Mammary epithelial cell (primary cell): Measurements from ENCODE around the gene SGSM2.

ENCODE experiments used
- EZH2 ChIP-seq: IDR thresholded peaks from 2 replicates; pipeline ENCODE4 v1.6.1; 2012; ENCODE audit warnings: low read length, inconsistent platforms, borderline replicate concordance
- TF ChIP-seq, protein P1 (sequence below), 2 donors: IDR thresholded peaks in 1 of 2; conservative IDR thresholded peaks in 1 of 2; 2 replicates each; pipeline ENCODE4 v1.5.1; 2011 to 2012; ENCODE audit warnings: inconsistent platforms in 2 of 2, low read length in 2 of 2, mild to moderate bottlenecking in 2 of 2, control low read depth in 1 of 2, low read depth in 1 of 2; ENCODE audit not compliant: insufficient read depth in 1 of 2; ENCODE audit errors: extremely low read depth in 1 of 2

DNA sequence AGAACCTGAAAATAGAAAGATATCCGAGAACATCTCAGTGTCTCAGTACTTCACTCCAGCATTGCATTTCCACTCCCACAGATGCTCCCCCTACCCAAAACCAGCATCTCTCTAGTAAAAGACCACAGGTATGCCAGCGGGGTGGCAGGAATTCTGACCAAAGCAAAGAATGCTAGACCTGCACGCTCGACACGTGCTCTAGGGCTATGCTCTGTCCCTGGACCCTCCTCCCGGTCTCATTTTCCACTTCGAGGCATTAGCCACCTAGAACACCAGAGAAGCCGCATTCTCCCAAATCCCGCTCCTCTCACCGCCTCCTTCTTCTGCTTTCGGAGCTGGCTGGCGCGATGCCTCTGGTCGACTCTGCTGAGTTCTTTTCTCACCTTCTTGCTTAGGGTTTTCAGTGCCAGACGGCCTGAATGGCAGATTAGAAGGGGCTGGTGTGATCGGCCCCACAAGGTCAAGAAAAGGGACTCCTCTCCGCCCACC lies 1.5 kb upstream of the SGSM2 start:
- TF ChIP-seq, protein P1, sequence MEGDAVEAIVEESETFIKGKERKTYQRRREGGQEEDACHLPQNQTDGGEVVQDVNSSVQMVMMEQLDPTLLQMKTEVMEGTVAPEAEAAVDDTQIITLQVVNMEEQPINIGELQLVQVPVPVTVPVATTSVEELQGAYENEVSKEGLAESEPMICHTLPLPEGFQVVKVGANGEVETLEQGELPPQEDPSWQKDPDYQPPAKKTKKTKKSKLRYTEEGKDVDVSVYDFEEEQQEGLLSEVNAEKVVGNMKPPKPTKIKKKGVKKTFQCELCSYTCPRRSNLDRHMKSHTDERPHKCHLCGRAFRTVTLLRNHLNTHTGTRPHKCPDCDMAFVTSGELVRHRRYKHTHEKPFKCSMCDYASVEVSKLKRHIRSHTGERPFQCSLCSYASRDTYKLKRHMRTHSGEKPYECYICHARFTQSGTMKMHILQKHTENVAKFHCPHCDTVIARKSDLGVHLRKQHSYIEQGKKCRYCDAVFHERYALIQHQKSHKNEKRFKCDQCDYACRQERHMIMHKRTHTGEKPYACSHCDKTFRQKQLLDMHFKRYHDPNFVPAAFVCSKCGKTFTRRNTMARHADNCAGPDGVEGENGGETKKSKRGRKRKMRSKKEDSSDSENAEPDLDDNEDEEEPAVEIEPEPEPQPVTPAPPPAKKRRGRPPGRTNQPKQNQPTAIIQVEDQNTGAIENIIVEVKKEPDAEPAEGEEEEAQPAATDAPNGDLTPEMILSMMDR (conservative IDR thresholded peaks at IDR 0.05 in 1 of 2, IDR thresholded peaks at IDR 0.05 in 1 of 2; ENCODE audit: extremely low read depth in 1 of 2, insufficient read depth in 1 of 2, low read depth in 1 of 2, low read length in 2 of 2): no peak
- TF ChIP-seq EZH2: no peak
